HCT116 (cell line): ENCODE measurements around the gene DPYD.

Experiments
- CTCF ChIP-seq, 3 experiments: fragments of 200-600 bp in 1 of 3; sonication (generic) in 1 of 3; IDR thresholded peaks in 2 of 3; conservative IDR thresholded peaks in 1 of 3; 2 replicates each; pipeline ENCODE4 v1.5.1; 2012 to 2017; ENCODE audit warnings: low read depth in 2 of 3, low read length in 2 of 3, antibody characterized with exemption in 1 of 3, borderline replicate concordance in 1 of 3, control low read depth in 1 of 3, mild to moderate bottlenecking in 1 of 3, mixed read lengths in 1 of 3, mixed run types in 1 of 3, moderate library complexity in 1 of 3; ENCODE audit not compliant: insufficient read depth in 1 of 3
- EGR1 ChIP-seq: IDR thresholded peaks from 2 replicates; pipeline ENCODE4 v1.6.1; 2012; ENCODE audit warnings: low read depth
- EZH2phosphoT487 ChIP-seq: fragments of 200-600 bp; IDR thresholded peaks from 2 replicates; pipeline ENCODE4 v1.6.1; 2018; ENCODE audit warnings: antibody characterized with exemption, borderline replicate concordance
- POLR2A ChIP-seq: IDR thresholded peaks from 2 replicates; pipeline ENCODE4 v1.7.0; 2011; ENCODE audit warnings: borderline replicate concordance; ENCODE audit not compliant: insufficient read depth, insufficient read length; ENCODE audit errors: extremely low read depth
- RAD21 ChIP-seq: IDR thresholded peaks from 2 replicates; pipeline ENCODE4 v1.6.1; 2012; ENCODE audit warnings: low read depth, mild to moderate bottlenecking
- REST ChIP-seq: IDR thresholded peaks from 2 replicates; pipeline ENCODE4 v1.6.1; 2012; ENCODE audit warnings: low read depth
- SP1 ChIP-seq: IDR thresholded peaks from 2 replicates; pipeline ENCODE4 v1.6.1; 2012; ENCODE audit warnings: low read depth
- SRF ChIP-seq: IDR thresholded peaks from 2 replicates; pipeline ENCODE4 v1.6.1; 2012; ENCODE audit warnings: low read depth
- YY1 ChIP-seq: IDR thresholded peaks from 2 replicates; pipeline ENCODE4 v1.6.1; 2011; ENCODE audit warnings: low read length, low read depth, moderate library complexity, mild to moderate bottlenecking; ENCODE audit not compliant: insufficient replicate concordance; ENCODE audit errors: extremely low read depth
- ZBTB33 ChIP-seq: IDR thresholded peaks from 2 replicates; pipeline ENCODE4 v1.6.1; 2011; ENCODE audit warnings: mild to moderate bottlenecking, low read length, moderate library complexity; ENCODE audit not compliant: insufficient replicate concordance; ENCODE audit errors: extremely low read depth

GRCh38 chr1:97258597-97258996, 662.2 kb downstream of the DPYD start:
- no peak for TF ChIP-seq ZBTB33
- no peak for TF ChIP-seq CTCF (IDR thresholded peaks at IDR 0.05 in 2 of 3, conservative IDR thresholded peaks at IDR 0.05 in 1 of 3; ENCODE audit: borderline replicate concordance in 1 of 3, insufficient read depth in 1 of 3, low read depth in 2 of 3, low read length in 2 of 3)
- no peak for TF ChIP-seq RAD21
- TF ChIP-seq EZH2phosphoT487, result no peak
- TF ChIP-seq YY1, result no peak
- TF ChIP-seq POLR2A, result no peak
- TF ChIP-seq SP1, result no peak
- no peak for TF ChIP-seq REST
- TF ChIP-seq SRF, result no peak
- no peak for TF ChIP-seq EGR1
